ENCODE measurements around the gene MYLK.

GRCh38 chr3:123586968-123587367 is 297.2 kb downstream of the MYLK start:
- TF ChIP-seq, protein P1, sequence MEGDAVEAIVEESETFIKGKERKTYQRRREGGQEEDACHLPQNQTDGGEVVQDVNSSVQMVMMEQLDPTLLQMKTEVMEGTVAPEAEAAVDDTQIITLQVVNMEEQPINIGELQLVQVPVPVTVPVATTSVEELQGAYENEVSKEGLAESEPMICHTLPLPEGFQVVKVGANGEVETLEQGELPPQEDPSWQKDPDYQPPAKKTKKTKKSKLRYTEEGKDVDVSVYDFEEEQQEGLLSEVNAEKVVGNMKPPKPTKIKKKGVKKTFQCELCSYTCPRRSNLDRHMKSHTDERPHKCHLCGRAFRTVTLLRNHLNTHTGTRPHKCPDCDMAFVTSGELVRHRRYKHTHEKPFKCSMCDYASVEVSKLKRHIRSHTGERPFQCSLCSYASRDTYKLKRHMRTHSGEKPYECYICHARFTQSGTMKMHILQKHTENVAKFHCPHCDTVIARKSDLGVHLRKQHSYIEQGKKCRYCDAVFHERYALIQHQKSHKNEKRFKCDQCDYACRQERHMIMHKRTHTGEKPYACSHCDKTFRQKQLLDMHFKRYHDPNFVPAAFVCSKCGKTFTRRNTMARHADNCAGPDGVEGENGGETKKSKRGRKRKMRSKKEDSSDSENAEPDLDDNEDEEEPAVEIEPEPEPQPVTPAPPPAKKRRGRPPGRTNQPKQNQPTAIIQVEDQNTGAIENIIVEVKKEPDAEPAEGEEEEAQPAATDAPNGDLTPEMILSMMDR (conservative IDR thresholded peaks at IDR 0.05; ENCODE audit: low read length) = no peak
- TF ChIP-seq EZH2phosphoT487 (IDR thresholded peaks at IDR 0.05; ENCODE audit: borderline replicate concordance) = no peak

All from Loucy (cell line).